Fibroblast of skin of left biceps (primary cell): ENCODE data around the gene PUM2.

Experiments used
- DNase-seq, 2 experiments: peaks; one replicate each; pipeline ENCODE4 v3.0.0-alpha.2; 2013; ENCODE audit warnings: low read depth in 2 of 2

The PUM2 gene

GRCh38 chr2:20203521-20204225, 147.0 kb downstream of the PUM2 start:
- no peak for DNase-seq

GRCh38 chr2:20203072-20203471, 147.6 kb downstream of the PUM2 start:
- DNase-seq = no peak

- DNase-seq = no peak
Measured at GRCh38 chr2:20201671-20202070, 149.0 kb downstream of the PUM2 start.

- no peak for DNase-seq
Measured at GRCh38 chr2:20200697-20201555, 149.7 kb downstream of the PUM2 start.

GRCh38 chr2:20199633-20200270, 150.9 kb downstream of the PUM2 start:
- no peak for DNase-seq

- DNase-seq = no peak
Measured at GRCh38 chr2:20198796-20199632, 151.6 kb downstream of the PUM2 start.
